ENCODE measurements around the gene SLC25A2. TPM values are rescaled to one million over a fixed set of nuclear protein-coding genes. Genes with fewer than 3 reads are reported as not detected.

SLC25A2 gene
- total RNA-seq: 1 to 10 TPM in 2 of 4 donors, under 1 TPM in 2; 0.85 to 2.3 (median 1.0) TPM

DNA sequence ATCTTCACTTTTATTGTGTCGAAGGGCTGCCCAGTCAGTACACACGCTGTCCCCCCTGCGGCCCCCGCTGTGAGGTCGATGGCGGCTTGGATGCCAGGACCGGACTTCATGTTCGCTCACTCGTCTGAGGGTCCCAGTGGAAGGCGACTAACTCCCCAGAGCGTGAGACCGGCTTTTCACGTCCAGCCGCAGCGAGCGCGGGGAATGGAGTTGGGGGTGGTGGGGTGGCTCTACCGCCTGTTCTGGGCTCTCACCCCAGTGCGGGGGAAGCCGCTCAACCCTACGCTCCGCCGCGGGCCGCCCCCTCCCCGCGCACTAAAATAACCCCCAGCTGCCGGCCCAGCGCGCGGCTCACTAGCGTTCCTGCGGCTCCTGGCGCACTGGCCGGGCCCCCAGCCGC lies at the start of gene SLC25A2:
SLC25A2 (minus strand) TSS at position 294 of the 400 bp plus-strand sequence; CDS start at position 110, 184 bp downstream.
- TF ChIP-seq CTCF (IDR thresholded peaks at IDR 0.05; ENCODE audit: low read depth): no peak

GRCh38 chr5:141351591-141351990 lies 47.7 kb upstream of the SLC25A2 start:
- TF ChIP-seq CTCF (IDR thresholded peaks at IDR 0.05; ENCODE audit: low read depth): no peak

GRCh38 chr5:141349917-141350619 lies 46.2 kb upstream of the SLC25A2 start, which contains the start of gene PCDHGB1:
Gene PCDHGB1 (plus strand): TSS chr5:141350099. CDS start chr5:141350261, 162 bp downstream.
- no peak for TF ChIP-seq CTCF (IDR thresholded peaks at IDR 0.05; ENCODE audit: low read depth)

GRCh38 chr5:141345327-141345726 lies 41.5 kb upstream of the SLC25A2 start:
- TF ChIP-seq CTCF (IDR thresholded peaks at IDR 0.05; ENCODE audit: low read depth): no peak

DNA sequence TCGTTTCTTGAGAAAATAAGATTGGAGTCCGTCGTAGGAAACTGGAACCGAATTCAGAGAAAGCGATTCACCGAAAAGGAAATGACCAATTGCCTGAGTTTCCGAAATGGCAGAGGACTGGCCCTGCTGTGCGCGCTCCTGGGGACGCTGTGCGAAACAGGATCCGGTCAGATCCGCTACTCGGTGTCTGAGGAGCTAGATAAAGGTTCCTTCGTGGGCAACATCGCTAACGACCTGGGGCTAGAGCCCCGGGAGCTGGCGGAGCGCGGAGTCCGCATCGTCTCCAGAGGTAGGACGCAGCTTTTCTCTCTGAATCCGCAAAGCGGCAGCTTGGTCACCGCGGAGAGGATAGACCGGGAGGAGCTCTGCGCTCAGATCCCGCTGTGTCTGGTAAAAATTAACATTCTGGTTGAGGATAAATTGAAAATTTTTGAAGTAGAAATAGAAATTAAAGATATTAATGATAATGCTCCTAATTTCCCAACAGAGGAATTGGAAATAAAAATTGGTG lies 40.2 kb upstream of the SLC25A2 start:
- no peak for TF ChIP-seq CTCF (IDR thresholded peaks at IDR 0.05; ENCODE audit: low read depth)

DNA sequence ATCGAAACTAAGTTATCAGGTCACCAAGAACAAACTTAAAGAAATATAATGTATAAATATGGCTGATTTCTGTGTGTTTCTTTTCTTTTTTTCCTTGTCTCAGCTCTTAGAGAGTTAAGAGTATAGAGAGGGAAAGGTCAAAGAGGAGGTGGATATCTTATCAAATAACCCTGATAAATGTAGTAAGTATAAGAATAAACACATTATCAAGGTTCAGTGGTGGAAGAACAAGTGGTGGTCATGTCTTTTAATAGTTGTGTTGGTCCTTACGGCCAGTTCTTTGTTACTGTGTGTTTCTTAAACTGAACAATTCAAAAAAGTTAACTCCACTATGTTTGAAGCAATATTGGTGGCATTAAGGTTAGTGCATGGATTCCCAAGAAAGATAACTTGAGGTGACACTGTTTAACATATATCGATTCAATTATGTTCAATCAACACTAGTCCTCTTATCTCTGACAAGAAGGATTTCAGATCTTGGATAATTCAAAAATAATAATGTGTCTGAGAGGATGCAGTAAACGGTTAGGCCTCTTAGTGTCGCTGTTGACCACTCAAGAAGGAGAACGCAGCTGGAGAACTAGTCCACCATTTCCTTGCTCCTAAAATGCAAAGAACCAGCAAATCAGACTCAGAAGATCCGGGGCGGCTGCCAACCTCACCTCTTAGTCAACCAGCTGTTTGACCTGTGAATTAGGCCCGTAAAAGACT lies 39.5 kb upstream of the SLC25A2 start, which contains the start of gene PCDHGA3:
PCDHGA3 (plus strand) TSS at position 588 of the 711 bp plus-strand sequence. CDS start 205 bp downstream, outside the sequence.
- TF ChIP-seq CTCF (IDR thresholded peaks at IDR 0.05; ENCODE audit: low read depth): no peak

DNA sequence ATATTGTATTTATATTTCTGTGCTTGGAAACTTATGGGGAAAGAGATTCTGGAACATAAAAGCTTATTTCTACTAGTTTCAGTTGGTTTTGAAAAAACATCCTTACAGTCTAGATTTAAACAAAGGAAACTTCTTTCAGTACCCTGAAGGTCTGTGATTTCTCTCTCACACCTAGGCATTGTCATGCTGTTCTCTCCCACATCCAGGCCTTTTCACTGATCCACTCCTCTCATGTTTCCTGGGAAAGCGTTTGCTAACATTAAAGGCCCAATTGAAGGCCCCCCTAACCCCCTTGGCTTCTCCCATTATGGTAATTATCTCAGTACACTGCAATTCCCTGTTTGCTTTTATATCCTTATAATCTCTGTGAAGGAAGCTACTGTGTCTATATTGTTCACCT lies 38.9 kb upstream of the SLC25A2 start:
- no peak for TF ChIP-seq CTCF (IDR thresholded peaks at IDR 0.05; ENCODE audit: low read depth)
